ENCODE results near the gene TMIE.
"Not testable (repeated sequence)": the region's sequence is repeated elsewhere in the genome, so short reads cannot be mapped to it uniquely, and the experiment has no call there.

Gene TMIE

DNA sequence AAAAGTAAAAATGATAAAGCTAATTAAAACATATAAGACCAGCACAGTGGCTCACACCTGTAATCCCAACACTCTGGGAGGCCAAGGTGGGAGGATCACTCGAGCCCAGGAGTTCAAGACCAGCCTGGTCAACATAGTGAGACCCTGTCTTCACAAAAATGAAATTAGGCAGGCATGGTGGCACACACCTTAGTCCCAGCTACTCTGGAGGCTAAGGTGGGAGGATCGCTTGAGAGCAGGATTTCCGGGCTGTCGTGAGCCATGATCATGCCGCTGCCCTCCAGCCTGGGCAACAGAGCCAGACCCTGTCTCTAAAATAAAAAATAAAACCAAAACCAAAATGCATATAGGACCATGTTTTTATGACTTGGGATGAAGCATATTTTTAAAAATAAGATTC lies 21.3 kb downstream of the TMIE start:
- no peak for DNase-seq (ENCODE audit: low spot score)

- DNase-seq (ENCODE audit: low spot score): no peak
Observed at GRCh38 chr3:46724424-46724823, 23.2 kb downstream of the TMIE start.

DNA sequence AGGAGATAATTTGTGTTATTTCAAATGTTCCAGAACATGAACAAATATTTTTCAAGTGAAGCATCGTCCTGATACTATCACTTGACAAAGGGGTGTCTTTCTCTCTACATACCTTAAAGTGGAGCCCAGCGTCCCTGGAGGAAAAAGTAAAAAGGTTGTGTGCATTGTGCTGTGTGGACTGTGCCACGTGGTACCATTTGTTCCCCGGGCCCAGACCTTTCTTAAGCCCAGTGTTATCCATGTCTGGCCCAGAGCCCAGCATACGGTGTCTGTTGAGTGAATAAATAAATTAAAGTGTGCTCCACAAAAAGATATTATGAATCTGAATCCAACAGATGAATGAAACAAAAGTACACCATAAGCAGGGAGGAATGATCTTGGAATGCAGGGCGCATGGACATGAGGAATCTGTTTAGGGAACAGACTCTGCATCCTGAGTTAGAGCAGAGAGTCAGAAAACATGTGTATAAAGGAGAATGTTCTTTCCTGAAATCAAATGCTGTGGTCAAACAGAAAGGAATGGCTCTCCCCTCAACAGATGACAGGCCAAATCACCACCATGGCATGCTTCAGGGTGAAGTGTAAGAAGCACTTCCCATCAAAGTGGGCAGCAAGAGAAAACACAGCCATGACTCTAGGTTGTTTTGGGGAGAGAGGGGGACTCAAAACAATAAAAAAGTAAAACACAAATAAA lies 24.6 kb downstream of the TMIE start:
- DNase-seq (ENCODE audit: low spot score): no peak

GRCh38 chr3:46729038-46729437 lies 27.8 kb downstream of the TMIE start:
- no peak for DNase-seq (ENCODE audit: low spot score)

DNA sequence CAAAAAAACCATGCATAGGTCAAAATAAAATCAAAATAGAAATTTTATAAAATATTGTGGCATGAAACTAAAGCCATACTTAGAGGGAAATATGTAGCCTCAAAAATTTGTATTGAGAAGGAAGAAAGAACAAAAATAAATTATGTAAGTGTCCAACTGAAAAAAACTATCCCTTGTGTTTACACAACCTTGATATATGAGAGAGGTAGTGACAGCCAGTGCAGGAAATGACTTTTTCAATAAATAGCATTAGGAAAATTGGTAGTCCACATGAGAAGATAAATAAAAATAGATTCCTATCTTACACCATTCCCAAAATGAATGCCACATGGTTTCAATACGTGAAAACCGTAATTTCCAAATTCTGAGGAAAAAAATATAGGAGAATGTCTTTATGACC lies 29.6 kb downstream of the TMIE start:
- no peak for DNase-seq (ENCODE audit: low spot score)

- no peak for DNase-seq (ENCODE audit: low spot score)
Observed at GRCh38 chr3:46731795-46732194, 30.6 kb downstream of the TMIE start.

DNA sequence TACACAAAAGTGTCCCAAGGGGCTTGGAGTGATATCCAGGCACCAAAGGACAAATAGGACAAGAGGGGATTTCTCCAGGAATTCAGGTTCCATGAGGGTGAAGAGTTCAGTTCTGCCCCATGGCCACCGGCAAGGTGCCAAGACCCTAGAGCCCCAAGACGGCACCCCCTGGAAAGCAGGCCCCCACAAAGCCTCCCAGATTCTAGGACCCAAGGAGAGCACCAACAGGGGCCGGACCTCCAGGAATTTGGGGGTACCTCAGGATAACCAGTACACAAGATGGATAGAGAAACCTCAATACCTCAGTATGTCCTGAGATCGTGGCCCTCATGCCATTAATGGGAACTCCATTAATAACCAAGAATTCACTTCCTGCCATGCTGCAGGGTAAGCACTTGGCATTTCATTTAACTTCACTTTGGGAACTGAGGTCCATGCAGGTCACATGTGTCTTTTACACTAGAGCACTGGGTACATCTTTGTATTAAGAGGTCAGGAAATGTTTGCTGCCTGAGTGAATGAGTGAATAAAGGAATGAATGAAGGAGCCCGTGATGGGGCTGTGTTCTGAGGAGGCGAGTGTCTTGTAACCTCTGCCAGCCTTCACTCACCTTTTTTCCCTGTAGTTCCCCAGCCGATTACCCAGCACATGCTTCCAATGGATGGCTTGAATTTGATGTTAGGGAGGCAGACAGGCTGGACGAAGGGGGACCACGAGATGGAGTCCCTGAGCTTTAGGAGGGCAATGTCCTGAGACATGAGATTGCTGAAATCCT lies 32.0 kb downstream of the TMIE start:
- no peak for DNase-seq (ENCODE audit: low spot score)

DNA sequence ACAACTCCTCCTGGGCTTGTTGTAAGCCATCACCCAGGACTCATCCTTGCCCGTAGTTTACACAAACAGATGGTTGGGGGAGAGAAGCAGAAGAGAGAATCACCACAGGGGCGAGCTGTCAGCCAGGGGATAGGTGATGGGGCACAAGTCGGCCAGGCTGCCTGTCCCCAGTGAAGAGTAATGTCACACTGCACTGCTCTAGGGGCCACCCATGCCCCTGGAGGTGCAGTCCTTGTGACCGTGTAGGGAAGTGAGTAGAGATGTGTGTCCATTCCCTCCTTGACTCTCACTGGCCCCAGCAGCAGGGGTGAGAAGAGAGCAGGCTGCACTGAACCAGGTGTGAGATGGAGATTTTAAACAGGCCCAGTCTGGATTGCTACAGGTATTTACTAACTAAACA lies 33.6 kb downstream of the TMIE start:
- DNase-seq (ENCODE audit: low spot score): no peak

GRCh38 chr3:46736006-46736872 lies 35.0 kb downstream of the TMIE start:
- DNase-seq (ENCODE audit: low spot score): no peak

- no peak for DNase-seq (ENCODE audit: low spot score)
Observed at GRCh38 chr3:46737329-46737731, 36.1 kb downstream of the TMIE start.

- not testable (repeated sequence) for DNase-seq (ENCODE audit: low spot score)
Observed at GRCh38 chr3:46739565-46739964, 38.4 kb downstream of the TMIE start.

DNA sequence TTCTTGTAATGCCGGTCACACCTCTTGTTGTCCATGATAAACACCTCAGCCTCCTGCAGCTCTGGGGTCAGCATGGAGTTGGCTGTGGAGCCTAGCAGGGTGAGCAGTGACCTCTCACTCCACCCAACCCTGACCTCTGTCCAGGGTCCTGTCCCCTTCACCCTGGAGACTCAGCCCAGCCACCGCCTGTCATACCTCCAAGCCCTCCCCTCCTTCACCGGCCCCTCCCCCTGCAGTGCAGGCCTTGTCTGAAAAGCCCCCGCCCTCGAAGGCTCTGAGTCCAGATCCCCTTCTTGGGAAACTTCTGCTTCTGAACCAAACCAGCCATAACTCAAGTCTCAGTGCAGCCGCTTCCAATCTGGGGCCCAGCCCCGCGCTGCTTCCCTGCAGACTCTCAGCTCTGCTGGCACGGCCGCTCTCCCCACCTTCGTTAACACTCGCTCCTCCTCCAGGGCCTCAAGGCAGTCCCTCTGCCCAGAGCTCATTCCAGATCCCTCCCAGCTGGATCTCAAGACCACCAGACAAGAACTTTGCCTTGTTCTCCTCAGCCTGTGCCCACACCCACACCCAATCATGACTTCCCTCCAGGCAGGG lies 41.9 kb downstream of the TMIE start:
- no peak for DNase-seq (ENCODE audit: low spot score)

DNA sequence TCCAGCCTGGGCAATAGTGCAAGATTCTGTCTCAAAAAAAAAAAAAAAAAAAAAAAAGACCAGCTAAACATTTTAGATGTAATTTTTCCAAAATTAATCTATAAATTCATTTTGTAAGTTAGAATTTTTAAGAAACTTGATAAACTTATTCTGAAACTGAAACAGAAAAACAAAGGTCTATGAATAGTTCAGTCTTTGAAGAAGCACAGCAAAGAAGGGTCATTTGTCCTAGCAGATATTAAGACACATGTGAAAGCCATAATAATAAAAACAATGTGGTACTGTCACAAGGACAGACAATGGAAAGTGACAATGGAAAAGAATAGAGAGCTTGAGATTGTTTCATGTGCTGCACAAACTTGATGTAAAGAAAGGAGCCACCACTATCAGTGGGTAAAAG lies 45.5 kb downstream of the TMIE start:
- no peak for DNase-seq (ENCODE audit: low spot score)

GRCh38 chr3:46748170-46748569 lies 47.0 kb downstream of the TMIE start:
- no peak for DNase-seq (ENCODE audit: low spot score)

GRCh38 chr3:46749129-46749528 lies 47.9 kb downstream of the TMIE start:
- DNase-seq (ENCODE audit: low spot score): no peak

- DNase-seq (ENCODE audit: low spot score): no peak
Observed at GRCh38 chr3:46750555-46751038, 49.4 kb downstream of the TMIE start.

- DNase-seq (ENCODE audit: low spot score): not testable (repeated sequence)
Observed at GRCh38 chr3:46753127-46753526, 51.9 kb downstream of the TMIE start.

GRCh38 chr3:46755646-46756045 lies 54.5 kb downstream of the TMIE start:
- no peak for DNase-seq (ENCODE audit: low spot score)

- DNase-seq (ENCODE audit: low spot score): no peak
Observed at GRCh38 chr3:46756642-46757041, 55.5 kb downstream of the TMIE start.

- DNase-seq (ENCODE audit: low spot score): no peak
Observed at GRCh38 chr3:46759239-46760167, 58.3 kb downstream of the TMIE start.
